ENCODE data around the gene PCSK2.

DNA sequence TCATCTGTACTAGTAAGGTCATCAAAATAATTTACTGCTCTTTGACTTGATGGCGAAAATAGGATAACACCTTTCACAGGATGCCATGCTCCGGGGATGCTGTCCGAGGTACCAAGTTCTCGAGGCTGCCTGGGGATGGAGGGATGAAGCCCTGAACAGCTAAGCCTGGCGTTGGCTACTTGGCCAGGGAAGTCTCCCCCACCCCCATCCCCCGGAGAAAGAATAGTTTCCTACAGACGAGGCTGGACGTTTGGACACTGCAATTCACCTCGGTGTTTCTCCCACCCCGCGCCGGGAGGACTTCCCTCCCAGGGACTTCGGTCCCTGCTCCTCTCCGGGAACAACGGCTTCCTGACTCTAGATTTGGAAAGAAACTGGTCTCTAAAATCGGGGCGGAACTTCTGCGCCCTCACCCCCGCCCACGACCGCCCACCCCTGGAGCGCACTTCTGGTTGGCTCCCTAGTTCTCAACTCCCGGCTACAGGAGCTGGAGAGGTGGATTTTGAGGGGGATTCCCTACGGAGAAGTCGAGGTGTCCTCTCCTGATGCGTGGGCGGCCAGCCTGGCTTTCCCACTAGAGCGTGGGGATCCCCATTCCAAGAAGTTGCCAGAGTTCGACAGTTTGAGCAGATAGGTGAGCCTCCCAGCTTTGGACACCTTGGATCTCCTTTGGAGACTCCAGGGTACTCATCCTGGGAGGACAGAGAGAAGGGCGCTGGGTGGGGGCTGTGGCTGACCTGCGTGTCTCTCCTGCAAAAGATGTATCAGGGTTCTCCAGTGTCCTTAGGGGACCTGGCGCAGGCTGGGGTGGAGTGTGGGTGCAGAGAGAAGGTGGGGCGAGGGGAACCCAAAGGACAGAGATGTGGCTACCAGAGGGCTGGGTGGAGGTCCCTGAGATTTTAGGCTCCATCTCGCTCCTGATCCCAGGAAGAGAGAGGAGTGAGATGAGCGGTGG, 1.1 kb downstream of the PCSK2 start:
- TF ChIP-seq, protein P1, sequence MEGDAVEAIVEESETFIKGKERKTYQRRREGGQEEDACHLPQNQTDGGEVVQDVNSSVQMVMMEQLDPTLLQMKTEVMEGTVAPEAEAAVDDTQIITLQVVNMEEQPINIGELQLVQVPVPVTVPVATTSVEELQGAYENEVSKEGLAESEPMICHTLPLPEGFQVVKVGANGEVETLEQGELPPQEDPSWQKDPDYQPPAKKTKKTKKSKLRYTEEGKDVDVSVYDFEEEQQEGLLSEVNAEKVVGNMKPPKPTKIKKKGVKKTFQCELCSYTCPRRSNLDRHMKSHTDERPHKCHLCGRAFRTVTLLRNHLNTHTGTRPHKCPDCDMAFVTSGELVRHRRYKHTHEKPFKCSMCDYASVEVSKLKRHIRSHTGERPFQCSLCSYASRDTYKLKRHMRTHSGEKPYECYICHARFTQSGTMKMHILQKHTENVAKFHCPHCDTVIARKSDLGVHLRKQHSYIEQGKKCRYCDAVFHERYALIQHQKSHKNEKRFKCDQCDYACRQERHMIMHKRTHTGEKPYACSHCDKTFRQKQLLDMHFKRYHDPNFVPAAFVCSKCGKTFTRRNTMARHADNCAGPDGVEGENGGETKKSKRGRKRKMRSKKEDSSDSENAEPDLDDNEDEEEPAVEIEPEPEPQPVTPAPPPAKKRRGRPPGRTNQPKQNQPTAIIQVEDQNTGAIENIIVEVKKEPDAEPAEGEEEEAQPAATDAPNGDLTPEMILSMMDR (conservative IDR thresholded peaks at IDR 0.05; ENCODE audit: low read depth, low read length) = no peak
- TF ChIP-seq EZH2 (IDR thresholded peaks at IDR 0.05; ENCODE audit: borderline replicate concordance, low read depth, low read length, poor library complexity, severe bottlenecking) = no peak

All from A673 (cell line).